Bronchial epithelial cell (primary cell): ENCODE data around the gene CDH3. TPM values are rescaled to one million over a fixed set of nuclear protein-coding genes. Genes with fewer than 3 reads are reported as not detected.

ENCODE experiments used
- DNase-seq: peaks from one replicate; pipeline ENCODE4 v3.0.0-alpha.2; 2010; ENCODE audit warnings: low read depth
- FAIRE-seq: peaks from 2 replicates; lab custom pipeline; 2011; peaks lifted over from hg19 to GRCh38; lab: Jason Lieb, UNC
- H3K27me3 ChIP-seq: 2 replicates; pipeline ENCODE4 v1.5.1; 2011; ENCODE audit warnings: low read length; ENCODE audit not compliant: control insufficient read depth, insufficient read depth
- H3K36me3 ChIP-seq: 2 replicates; pipeline ENCODE4 v1.5.1; 2011; ENCODE audit warnings: low read length; ENCODE audit not compliant: control insufficient read depth, insufficient read depth
- H3K4me3 ChIP-seq: 2 replicates; pipeline ENCODE4 v1.5.1; 2011; ENCODE audit warnings: mild to moderate bottlenecking, low read depth, low read length, control low read depth
- total RNA-seq: library from RNA; depleted of rRNA; stranded (reverse); fragments of >200 nt; gene quantifications from 2 replicates; pipeline ENCODE4 v1.2.1, GENCODE V29; 2014
- TF ChIP-seq, protein P1 (sequence below): IDR thresholded peaks from 2 replicates; pipeline ENCODE4 v1.5.1; 2011; ENCODE audit warnings: mild to moderate bottlenecking, moderate library complexity, low read length, control low read depth, inconsistent platforms; ENCODE audit not compliant: insufficient read depth, severe bottlenecking

The CDH3 gene
- total RNA-seq, 1 donor from 2014 or later, result 564 TPM

DNA sequence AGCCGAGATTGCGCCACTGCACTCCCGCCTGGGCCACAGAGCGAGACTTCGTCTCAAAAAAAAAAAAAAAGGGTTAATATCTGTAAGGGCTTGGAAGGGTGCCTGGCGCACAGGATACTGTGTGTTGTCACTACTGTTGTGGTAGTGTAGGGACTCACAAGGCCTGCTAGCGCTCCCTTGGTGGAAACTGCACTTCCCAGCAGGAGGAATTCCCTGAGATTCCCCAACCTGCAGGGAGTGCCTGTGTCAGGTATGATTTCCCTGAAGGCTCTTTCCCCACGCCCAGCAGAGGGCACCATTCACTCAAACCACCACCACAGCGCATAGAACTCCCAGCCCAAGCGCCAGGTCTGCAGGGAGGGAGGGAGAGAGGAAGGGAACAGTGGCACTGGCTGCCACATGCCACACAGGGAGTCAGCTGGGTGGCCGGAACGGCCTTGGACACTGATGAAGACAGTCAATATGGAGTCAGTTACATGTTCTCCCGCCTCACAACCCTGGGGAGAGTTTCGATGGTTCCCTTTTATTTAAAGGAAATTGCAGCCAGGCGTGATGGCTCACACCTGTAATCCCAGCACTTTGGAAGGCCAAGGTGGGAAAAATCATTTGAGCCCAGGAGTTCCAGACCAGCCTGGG is 59.2 kb downstream of the CDH3 start:
- no peaks in the 10 kb centered on the region for H3K27me3 ChIP-seq
- no peaks in the 10 kb centered on the region for H3K36me3 ChIP-seq
- FAIRE-seq (no peak), DNase-seq (peak; percentile 84)
- TF ChIP-seq, protein P1, sequence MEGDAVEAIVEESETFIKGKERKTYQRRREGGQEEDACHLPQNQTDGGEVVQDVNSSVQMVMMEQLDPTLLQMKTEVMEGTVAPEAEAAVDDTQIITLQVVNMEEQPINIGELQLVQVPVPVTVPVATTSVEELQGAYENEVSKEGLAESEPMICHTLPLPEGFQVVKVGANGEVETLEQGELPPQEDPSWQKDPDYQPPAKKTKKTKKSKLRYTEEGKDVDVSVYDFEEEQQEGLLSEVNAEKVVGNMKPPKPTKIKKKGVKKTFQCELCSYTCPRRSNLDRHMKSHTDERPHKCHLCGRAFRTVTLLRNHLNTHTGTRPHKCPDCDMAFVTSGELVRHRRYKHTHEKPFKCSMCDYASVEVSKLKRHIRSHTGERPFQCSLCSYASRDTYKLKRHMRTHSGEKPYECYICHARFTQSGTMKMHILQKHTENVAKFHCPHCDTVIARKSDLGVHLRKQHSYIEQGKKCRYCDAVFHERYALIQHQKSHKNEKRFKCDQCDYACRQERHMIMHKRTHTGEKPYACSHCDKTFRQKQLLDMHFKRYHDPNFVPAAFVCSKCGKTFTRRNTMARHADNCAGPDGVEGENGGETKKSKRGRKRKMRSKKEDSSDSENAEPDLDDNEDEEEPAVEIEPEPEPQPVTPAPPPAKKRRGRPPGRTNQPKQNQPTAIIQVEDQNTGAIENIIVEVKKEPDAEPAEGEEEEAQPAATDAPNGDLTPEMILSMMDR, result peak; percentile 90
- no peak overlapping the region for H3K4me3 ChIP-seq

DNA sequence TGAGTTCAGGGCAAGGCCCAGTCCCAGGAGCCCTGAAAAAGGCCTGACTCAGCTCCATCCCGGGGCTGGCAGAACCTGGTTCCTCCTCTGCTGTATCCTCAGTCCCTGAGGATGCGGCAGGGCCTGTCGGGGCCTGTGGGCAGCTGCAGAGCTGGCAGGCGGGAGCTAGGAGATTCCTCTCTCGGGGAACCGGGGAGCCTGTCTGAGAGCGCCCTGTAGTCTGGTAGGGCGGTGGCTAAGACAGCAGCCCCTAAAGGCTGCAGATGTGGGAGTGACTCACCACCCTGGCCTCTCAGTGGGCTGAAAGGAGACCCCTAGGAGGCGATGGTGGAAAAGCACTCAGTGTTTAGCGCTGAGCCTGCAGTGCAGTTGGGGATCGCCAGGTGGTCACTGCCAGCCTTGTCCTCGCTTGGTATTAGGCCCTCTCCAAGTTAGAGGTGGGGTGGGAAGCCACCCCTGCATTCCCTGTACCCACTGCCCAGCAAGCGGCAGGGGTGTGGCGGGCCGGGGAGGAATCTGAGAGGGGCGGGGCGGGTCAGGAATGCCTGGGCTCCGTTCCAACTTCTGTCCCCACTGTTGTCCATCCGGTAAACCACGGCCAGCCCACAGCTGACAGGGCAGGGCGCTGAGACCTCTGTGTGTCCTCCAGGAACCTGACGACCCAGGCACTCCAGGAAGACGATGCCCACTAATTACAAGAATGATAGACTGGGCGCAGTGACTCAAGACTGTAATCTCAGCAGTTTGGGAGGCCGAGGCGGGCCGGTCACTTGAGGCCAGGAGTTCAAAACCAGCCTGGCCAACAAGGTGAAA is 62.4 kb downstream of the CDH3 start:
- DNase-seq, result peak; percentile 91
- Histone ChIP-seq H3K36me3 (no peaks in the 10 kb centered on the region), H3K27me3 (no peaks in the 10 kb centered on the region), H3K4me3 (no peak overlapping the region)
- TF ChIP-seq, protein P1, result peak; percentile 53
- no peak for FAIRE-seq

DNA sequence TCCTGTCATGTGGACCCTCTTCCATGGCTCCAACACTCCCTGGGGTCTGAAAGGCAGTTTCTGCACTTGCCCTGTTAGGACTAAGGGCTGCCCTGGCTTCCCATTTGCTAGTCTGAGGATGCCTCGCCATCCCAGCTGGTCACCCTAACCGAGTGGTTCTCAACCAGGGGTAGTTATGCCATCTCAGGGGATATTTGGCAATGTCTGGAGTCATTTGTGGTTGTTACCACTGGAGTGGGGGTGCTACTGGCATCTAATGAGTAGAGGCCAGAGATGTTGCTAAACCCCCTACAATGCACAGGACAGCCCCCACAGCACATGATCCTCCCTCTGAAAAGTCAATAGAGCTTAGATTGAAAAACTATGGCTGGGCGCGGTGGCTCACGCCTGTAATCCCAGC is 65.1 kb downstream of the CDH3 start:
- H3K36me3 ChIP-seq, result no peaks in the 10 kb centered on the region
- no peak overlapping the region for H3K4me3 ChIP-seq
- H3K27me3 ChIP-seq, result no peaks in the 10 kb centered on the region
- FAIRE-seq (no peak), DNase-seq (no peak)
- TF ChIP-seq, protein P1, result no peak

DNA sequence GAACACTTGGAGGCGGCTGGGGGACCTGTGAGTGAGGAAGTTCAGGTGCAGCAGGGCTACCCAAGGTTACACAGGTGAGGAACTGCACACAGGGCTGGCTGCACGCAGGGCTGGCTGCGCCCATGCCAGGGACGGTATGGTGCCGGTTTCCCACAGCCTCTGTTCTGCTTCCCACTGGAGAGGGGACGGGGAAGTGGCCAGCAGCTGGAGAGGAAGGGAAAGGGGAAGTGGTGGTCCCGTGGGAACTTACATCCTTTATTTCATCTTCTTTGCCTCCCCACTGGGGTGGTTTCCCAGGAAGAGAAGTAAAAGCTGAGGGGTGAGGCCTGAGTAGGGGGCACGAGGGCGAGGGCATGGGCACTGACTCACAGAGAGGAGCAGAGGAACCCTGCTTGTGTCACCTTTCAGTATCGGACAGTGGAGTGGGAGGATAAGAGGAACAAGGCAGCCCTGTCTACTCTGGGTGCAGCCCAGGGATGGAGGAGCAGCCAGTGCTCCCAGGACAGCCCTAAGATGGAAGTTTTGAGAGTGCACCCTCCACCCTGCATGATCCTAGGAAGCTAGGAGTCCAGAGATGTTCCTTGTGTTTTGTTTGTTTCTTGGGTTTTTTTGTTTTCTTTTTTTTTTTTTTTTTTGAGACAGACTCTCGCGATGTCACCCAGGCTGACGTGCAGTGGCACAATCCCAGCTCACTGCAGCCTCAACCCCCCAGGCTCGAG is 66.5 kb downstream of the CDH3 start:
- no peak for FAIRE-seq
- TF ChIP-seq, protein P1, result no peak
- DNase-seq, result no peak
- Histone ChIP-seq H3K36me3 (no peaks in the 10 kb centered on the region), H3K27me3 (no peaks in the 10 kb centered on the region), H3K4me3 (no peak overlapping the region)

DNA sequence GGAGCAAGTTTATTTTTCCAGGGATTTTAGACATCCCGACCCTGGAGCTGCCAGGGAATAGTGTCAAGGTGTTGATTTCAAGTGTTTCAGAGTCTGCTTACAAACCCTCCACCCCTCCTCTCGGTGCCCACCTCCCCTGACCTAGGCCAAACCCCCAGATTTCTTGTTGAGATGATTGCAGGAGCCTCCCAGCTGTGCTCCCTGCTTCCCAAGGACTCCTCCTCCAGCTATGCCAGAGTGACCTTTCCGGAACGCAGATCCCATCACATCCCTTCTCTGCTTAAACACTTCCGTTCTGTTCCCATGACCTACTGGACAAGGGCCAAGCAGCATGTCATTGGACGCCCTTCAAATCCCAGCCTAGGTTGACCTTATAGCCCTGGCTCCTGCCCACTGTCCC is 68.3 kb downstream of the CDH3 start:
- Histone ChIP-seq H3K4me3 (no peak overlapping the region), H3K36me3 (no peaks in the 10 kb centered on the region), H3K27me3 (no peaks in the 10 kb centered on the region)
- DNase-seq, result no peak
- TF ChIP-seq, protein P1, result no peak
- FAIRE-seq, result no peak
